ENCODE results near the gene ANGPTL4. TPM values are rescaled to one million over a fixed set of nuclear protein-coding genes. Genes with fewer than 3 reads are reported as not detected.

The ANGPTL4 gene
- total RNA-seq, 2 experiments from 2014 or later: not detected

DNA sequence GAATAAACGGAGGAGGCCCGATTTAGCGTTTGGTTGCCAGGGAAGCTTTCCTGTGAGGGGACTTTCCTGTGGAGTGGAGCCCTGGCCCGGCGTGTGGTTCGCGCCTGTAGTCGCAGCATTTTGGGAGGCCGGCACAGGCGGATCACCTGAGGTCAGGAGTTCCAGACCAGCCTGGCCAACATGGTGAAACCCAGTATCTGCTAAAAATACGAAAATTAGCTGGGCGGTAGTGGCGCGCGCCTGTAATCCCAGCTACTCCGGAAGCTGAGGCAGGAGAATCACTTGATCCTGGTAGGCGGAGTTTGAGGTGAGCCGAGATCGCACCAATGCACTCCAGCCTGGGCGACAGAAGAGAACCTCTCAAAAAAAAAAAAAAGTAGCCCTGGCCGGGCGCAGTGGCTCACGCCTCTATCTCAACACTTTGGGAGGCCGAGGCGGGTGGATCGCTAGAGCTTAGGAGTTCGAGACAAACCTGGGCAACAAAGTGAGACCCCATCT lies 27.8 kb upstream of the ANGPTL4 start:
- peaks cover 5% of the 10 kb centered on the region for H3K4me1 Mint-ChIP-seq (ENCODE audit: low read depth)
- no peaks in the 10 kb centered on the region for H3K9me3 Mint-ChIP-seq
- ATAC-seq (ENCODE audit: poor library complexity) (no peak), DNase-seq (no peak)
- intact Hi-C loops (cut with DNase I, micrococcal nuclease): no loop called here
- H3K27me3 Mint-ChIP-seq: peaks cover 38% of the 10 kb centered on the region
- H3K4me3 Mint-ChIP-seq: peak overlapping the region; percentile 60
- Histone ChIP-seq H3K27ac (ENCODE audit: low read depth in 1 of 2, low read length in 2 of 2) (no peak overlapping the region), H3K4me3 (ENCODE audit: low read length) (no peak overlapping the region), H3K27me3 (ENCODE audit: control insufficient read depth in 1 of 2, insufficient read depth in 2 of 2, low read length in 2 of 2) (peaks cover 19 to 26% of the 10 kb centered on the region in 2 experiments), H3K36me3 (ENCODE audit: insufficient read depth, low read length) (no peaks in the 10 kb centered on the region), H3K9me3 (ENCODE audit: control insufficient read depth in 1 of 2, insufficient read depth in 1 of 2, low read length in 2 of 2) (peaks cover 0 to 3% of the 10 kb centered on the region in 2 experiments), H3K4me1 (ENCODE audit: insufficient read depth, low read length) (peaks cover 24% of the 10 kb centered on the region)
- CTCF ChIA-PET: no interaction called here
- TF ChIP-seq, protein P1, sequence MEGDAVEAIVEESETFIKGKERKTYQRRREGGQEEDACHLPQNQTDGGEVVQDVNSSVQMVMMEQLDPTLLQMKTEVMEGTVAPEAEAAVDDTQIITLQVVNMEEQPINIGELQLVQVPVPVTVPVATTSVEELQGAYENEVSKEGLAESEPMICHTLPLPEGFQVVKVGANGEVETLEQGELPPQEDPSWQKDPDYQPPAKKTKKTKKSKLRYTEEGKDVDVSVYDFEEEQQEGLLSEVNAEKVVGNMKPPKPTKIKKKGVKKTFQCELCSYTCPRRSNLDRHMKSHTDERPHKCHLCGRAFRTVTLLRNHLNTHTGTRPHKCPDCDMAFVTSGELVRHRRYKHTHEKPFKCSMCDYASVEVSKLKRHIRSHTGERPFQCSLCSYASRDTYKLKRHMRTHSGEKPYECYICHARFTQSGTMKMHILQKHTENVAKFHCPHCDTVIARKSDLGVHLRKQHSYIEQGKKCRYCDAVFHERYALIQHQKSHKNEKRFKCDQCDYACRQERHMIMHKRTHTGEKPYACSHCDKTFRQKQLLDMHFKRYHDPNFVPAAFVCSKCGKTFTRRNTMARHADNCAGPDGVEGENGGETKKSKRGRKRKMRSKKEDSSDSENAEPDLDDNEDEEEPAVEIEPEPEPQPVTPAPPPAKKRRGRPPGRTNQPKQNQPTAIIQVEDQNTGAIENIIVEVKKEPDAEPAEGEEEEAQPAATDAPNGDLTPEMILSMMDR (IDR thresholded peaks at IDR 0.05): no peak
- no peaks in the 10 kb centered on the region for H3K36me3 Mint-ChIP-seq (ENCODE audit: low read depth)
- no peak overlapping the region for H3K27ac Mint-ChIP-seq
- POLR2A ChIA-PET: no interaction called here

GRCh38 chr19:8336660-8337059 lies 27.3 kb upstream of the ANGPTL4 start:
- DNase-seq (no peak), ATAC-seq (ENCODE audit: poor library complexity) (no peak)
- H3K27ac ChIP-seq (ENCODE audit: low read depth in 1 of 2, low read length in 2 of 2): no peak overlapping the region
- H3K27ac Mint-ChIP-seq: no peak overlapping the region
- no peaks in the 10 kb centered on the region for H3K36me3 ChIP-seq (ENCODE audit: insufficient read depth, low read length)
- H3K27me3 Mint-ChIP-seq: peaks cover 38% of the 10 kb centered on the region
- intact Hi-C loops (cut with DNase I, micrococcal nuclease): no loop called here
- no peaks in the 10 kb centered on the region for H3K36me3 Mint-ChIP-seq (ENCODE audit: low read depth)
- H3K27me3 ChIP-seq (ENCODE audit: control insufficient read depth in 1 of 2, insufficient read depth in 2 of 2, low read length in 2 of 2): peaks cover 19 to 26% of the 10 kb centered on the region in 2 experiments
- POLR2A ChIA-PET: no interaction called here
- H3K4me1 Mint-ChIP-seq (ENCODE audit: low read depth): peaks cover 5% of the 10 kb centered on the region
- TF ChIP-seq, protein P1 (IDR thresholded peaks at IDR 0.05): no peak
- peaks cover 24% of the 10 kb centered on the region for H3K4me1 ChIP-seq (ENCODE audit: insufficient read depth, low read length)
- CTCF ChIA-PET: no interaction called here
- no peak overlapping the region for H3K4me3 ChIP-seq (ENCODE audit: low read length)
- H3K9me3 Mint-ChIP-seq: no peaks in the 10 kb centered on the region
- no peak overlapping the region for H3K4me3 Mint-ChIP-seq
- peaks cover 0 to 3% of the 10 kb centered on the region in 2 experiments for H3K9me3 ChIP-seq (ENCODE audit: control insufficient read depth in 1 of 2, insufficient read depth in 1 of 2, low read length in 2 of 2)

DNA sequence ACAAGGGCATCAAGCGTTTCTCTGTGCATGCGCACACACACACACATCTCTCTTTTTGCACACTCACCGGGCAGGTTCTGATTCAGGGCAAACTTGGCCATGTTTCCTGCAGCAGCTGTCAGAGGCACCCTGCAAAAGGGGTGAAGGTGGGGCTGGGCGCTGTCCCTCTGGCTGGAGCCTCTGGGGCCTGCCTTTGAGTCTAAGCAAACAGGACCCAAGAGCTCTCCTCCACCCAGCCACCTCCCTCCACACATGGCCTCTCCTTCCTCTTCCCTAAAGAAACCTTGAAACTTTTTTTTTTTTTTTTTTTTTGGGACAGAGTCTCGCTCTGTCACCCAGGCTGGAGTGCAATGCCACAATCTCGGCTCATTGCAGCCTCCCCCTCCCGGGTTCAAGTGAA lies 26.2 kb upstream of the ANGPTL4 start:
- intact Hi-C loops (cut with DNase I, micrococcal nuclease): no loop called here
- TF ChIP-seq, protein P1 (IDR thresholded peaks at IDR 0.05): no peak

More for the DNA sequence above, 26.2 kb upstream of the ANGPTL4 start:
- no peak overlapping the region for H3K27ac Mint-ChIP-seq
- no peaks in the 10 kb centered on the region for H3K36me3 Mint-ChIP-seq (ENCODE audit: low read depth)
- ATAC-seq (ENCODE audit: poor library complexity) (no peak), DNase-seq (no peak)
- Histone ChIP-seq H3K4me1 (ENCODE audit: insufficient read depth, low read length) (peaks cover 33% of the 10 kb centered on the region), H3K4me3 (ENCODE audit: low read length) (no peak overlapping the region), H3K27ac (ENCODE audit: low read depth in 1 of 2, low read length in 2 of 2) (no peak overlapping the region), H3K27me3 (ENCODE audit: control insufficient read depth in 1 of 2, insufficient read depth in 2 of 2, low read length in 2 of 2) (peaks cover 19 to 26% of the 10 kb centered on the region in 2 experiments), H3K36me3 (ENCODE audit: insufficient read depth, low read length) (no peaks in the 10 kb centered on the region), H3K9me3 (ENCODE audit: control insufficient read depth in 1 of 2, insufficient read depth in 1 of 2, low read length in 2 of 2) (peaks cover 0 to 3% of the 10 kb centered on the region in 2 experiments)
- peaks cover 5% of the 10 kb centered on the region for H3K4me1 Mint-ChIP-seq (ENCODE audit: low read depth)
- peaks cover 38% of the 10 kb centered on the region for H3K27me3 Mint-ChIP-seq
- ChIA-PET CTCF (no interaction called here), POLR2A (no interaction called here)
- no peak overlapping the region for H3K4me3 Mint-ChIP-seq
- no peaks in the 10 kb centered on the region for H3K9me3 Mint-ChIP-seq
